Uterus (tissue), 2 donors: ENCODE results near the gene AFF4.

Source experiments
- POLR2A ChIP-seq, 2 donors: fragments of 450-650 bp; IDR thresholded peaks; one replicate each; pipeline ENCODE4 v1.6.1; 2016; ENCODE audit warnings: antibody characterized with exemption in 2 of 2, mild to moderate bottlenecking in 1 of 2, moderate library complexity in 1 of 2
- TF ChIP-seq, protein P1 (sequence below), 4 experiments: fragments of 200-600 bp in 2 of 4; fragments of 450-650 bp in 2 of 4; sonication (generic) in 2 of 4; IDR thresholded peaks; one replicate each; pipeline ENCODE4 v1.5.1; 2016 to 2019; ENCODE audit warnings: antibody characterized with exemption in 4 of 4, mild to moderate bottlenecking in 2 of 4, moderate library complexity in 1 of 4

- TF ChIP-seq, protein P1, sequence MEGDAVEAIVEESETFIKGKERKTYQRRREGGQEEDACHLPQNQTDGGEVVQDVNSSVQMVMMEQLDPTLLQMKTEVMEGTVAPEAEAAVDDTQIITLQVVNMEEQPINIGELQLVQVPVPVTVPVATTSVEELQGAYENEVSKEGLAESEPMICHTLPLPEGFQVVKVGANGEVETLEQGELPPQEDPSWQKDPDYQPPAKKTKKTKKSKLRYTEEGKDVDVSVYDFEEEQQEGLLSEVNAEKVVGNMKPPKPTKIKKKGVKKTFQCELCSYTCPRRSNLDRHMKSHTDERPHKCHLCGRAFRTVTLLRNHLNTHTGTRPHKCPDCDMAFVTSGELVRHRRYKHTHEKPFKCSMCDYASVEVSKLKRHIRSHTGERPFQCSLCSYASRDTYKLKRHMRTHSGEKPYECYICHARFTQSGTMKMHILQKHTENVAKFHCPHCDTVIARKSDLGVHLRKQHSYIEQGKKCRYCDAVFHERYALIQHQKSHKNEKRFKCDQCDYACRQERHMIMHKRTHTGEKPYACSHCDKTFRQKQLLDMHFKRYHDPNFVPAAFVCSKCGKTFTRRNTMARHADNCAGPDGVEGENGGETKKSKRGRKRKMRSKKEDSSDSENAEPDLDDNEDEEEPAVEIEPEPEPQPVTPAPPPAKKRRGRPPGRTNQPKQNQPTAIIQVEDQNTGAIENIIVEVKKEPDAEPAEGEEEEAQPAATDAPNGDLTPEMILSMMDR (IDR thresholded peaks at IDR 0.05) = no peak
- no peak for TF ChIP-seq POLR2A (IDR thresholded peaks at IDR 0.05)
These were observed 15.8 kb downstream of the AFF4 start for GRCh38 chr5:132947671-132948070.
